Neutrophil (primary cell): ENCODE measurements around the gene VANGL1.

Experiments used
- H3K27ac ChIP-seq: fragments of 200-600 bp; sonication (generic); 2 replicates; pipeline ENCODE4 v1.5.1; 2016; ENCODE audit warnings: mild to moderate bottlenecking, moderate library complexity
- H3K27me3 ChIP-seq: fragments of 200-600 bp; sonication (generic); 2 replicates; pipeline ENCODE4 v1.6.0; 2016; ENCODE audit warnings: mild to moderate bottlenecking
- H3K36me3 ChIP-seq: fragments of 200-600 bp; sonication (generic); 2 replicates; pipeline ENCODE4 v1.5.1; 2017
- H3K4me1 ChIP-seq, 2 experiments: fragments of 200-600 bp in 1 of 2; sonication (generic) in 1 of 2; 1 replicate in 1 of 2; 2 replicates in 1 of 2; pipeline versions ENCODE4 v1.5.1 to v1.6.1; 2013 to 2016; ENCODE audit warnings: low read depth in 1 of 2, low read length in 1 of 2, mild to moderate bottlenecking in 1 of 2, moderate library complexity in 1 of 2; ENCODE audit not compliant: control insufficient read depth in 1 of 2, insufficient read depth in 1 of 2
- H3K4me3 ChIP-seq, 2 experiments: fragments of 200-600 bp in 1 of 2; sonication (generic) in 1 of 2; 1 replicate in 1 of 2; 2 replicates in 1 of 2; pipeline ENCODE4 v1.5.1; 2013 to 2016; ENCODE audit warnings: low read depth in 1 of 2, low read length in 1 of 2, mild to moderate bottlenecking in 1 of 2, moderate library complexity in 1 of 2
- H3K9me3 ChIP-seq: fragments of 200-600 bp; sonication (generic); 2 replicates; pipeline ENCODE4 v1.5.1; 2016
- CTCF ChIP-seq: fragments of 200-600 bp; sonication (generic); IDR thresholded peaks from 2 replicates; pipeline ENCODE4 v1.5.1; 2016; ENCODE audit warnings: antibody characterized with exemption

Gene VANGL1

GRCh38 chr1:115697619-115698018 is 55.8 kb downstream of the VANGL1 start:
- Histone ChIP-seq H3K27ac (no peak overlapping the region), H3K9me3 (no peaks in the 10 kb centered on the region), H3K4me3 (no peak overlapping the region), H3K27me3 (peaks cover 11% of the 10 kb centered on the region), H3K4me1 (no peaks in the 10 kb centered on the region), H3K36me3 (no peaks in the 10 kb centered on the region)
- no peak for TF ChIP-seq CTCF

GRCh38 chr1:115701090-115701489 is 59.3 kb downstream of the VANGL1 start:
- no peak overlapping the region for H3K27ac ChIP-seq
- H3K4me1 ChIP-seq, result no peaks in the 10 kb centered on the region

GRCh38 chr1:115702959-115703358 is 61.2 kb downstream of the VANGL1 start:
- Histone ChIP-seq H3K36me3 (no peaks in the 10 kb centered on the region), H3K4me3 (no peak overlapping the region), H3K27ac (no peak overlapping the region), H3K9me3 (no peaks in the 10 kb centered on the region), H3K4me1 (no peaks in the 10 kb centered on the region), H3K27me3 (peaks cover 11% of the 10 kb centered on the region)
- TF ChIP-seq CTCF, result no peak

More at GRCh38 chr1:115701090-115701489, 59.3 kb downstream of the VANGL1 start:
- Histone ChIP-seq H3K4me3 (no peak overlapping the region), H3K27me3 (peaks cover 11% of the 10 kb centered on the region), H3K36me3 (no peaks in the 10 kb centered on the region), H3K9me3 (no peaks in the 10 kb centered on the region)
- no peak for TF ChIP-seq CTCF

GRCh38 chr1:115705085-115705951 is 63.5 kb downstream of the VANGL1 start:
- no peak overlapping the region for H3K27ac ChIP-seq
- TF ChIP-seq CTCF, result no peak
- H3K9me3 ChIP-seq, result no peaks in the 10 kb centered on the region
- no peak overlapping the region for H3K4me3 ChIP-seq
- no peaks in the 10 kb centered on the region for H3K4me1 ChIP-seq
- H3K36me3 ChIP-seq, result no peaks in the 10 kb centered on the region
- peaks cover 6% of the 10 kb centered on the region for H3K27me3 ChIP-seq

- Histone ChIP-seq H3K4me1 (no peaks in the 10 kb centered on the region), H3K4me3 (no peak overlapping the region), H3K27me3 (peaks cover 4% of the 10 kb centered on the region), H3K9me3 (no peaks in the 10 kb centered on the region), H3K27ac (no peak overlapping the region), H3K36me3 (no peaks in the 10 kb centered on the region)
- no peak for TF ChIP-seq CTCF
These were observed 64.2 kb downstream of the VANGL1 start for GRCh38 chr1:115705963-115706362.
